ENCODE measurements around the gene SLC9A9.

Gene SLC9A9

GRCh38 chr3:143495527-143495926, 352.7 kb downstream of the SLC9A9 start:
- no peaks in the 10 kb centered on the region for H3K9me3 ChIP-seq
- no peak for TF ChIP-seq Cebpa-rat (IDR thresholded peaks at IDR 0.05)
- H3K36me3 ChIP-seq = no peaks in the 10 kb centered on the region
- no peaks in the 10 kb centered on the region for H4K20me1 ChIP-seq
- no peaks in the 10 kb centered on the region for H3K4me1 ChIP-seq
- no peaks in the 10 kb centered on the region for H3K27me3 ChIP-seq
- H3K9ac ChIP-seq = no peak overlapping the region
- no peak overlapping the region for H3K4me3 ChIP-seq
- H3K4me2 ChIP-seq = no peak overlapping the region
- no peak overlapping the region for H3K27ac ChIP-seq

- no peaks in the 10 kb centered on the region for H3K4me1 ChIP-seq
- H3K9ac ChIP-seq = no peak overlapping the region
- no peak overlapping the region for H3K4me3 ChIP-seq
- no peak for TF ChIP-seq Cebpa-rat (IDR thresholded peaks at IDR 0.05)
- no peaks in the 10 kb centered on the region for H3K27me3 ChIP-seq
- no peak overlapping the region for H3K4me2 ChIP-seq
- no peaks in the 10 kb centered on the region for H3K36me3 ChIP-seq
- no peaks in the 10 kb centered on the region for H3K9me3 ChIP-seq
- no peaks in the 10 kb centered on the region for H4K20me1 ChIP-seq
- no peak overlapping the region for H3K27ac ChIP-seq
Observed at GRCh38 chr3:143486611-143487010, 361.7 kb downstream of the SLC9A9 start.

DNA sequence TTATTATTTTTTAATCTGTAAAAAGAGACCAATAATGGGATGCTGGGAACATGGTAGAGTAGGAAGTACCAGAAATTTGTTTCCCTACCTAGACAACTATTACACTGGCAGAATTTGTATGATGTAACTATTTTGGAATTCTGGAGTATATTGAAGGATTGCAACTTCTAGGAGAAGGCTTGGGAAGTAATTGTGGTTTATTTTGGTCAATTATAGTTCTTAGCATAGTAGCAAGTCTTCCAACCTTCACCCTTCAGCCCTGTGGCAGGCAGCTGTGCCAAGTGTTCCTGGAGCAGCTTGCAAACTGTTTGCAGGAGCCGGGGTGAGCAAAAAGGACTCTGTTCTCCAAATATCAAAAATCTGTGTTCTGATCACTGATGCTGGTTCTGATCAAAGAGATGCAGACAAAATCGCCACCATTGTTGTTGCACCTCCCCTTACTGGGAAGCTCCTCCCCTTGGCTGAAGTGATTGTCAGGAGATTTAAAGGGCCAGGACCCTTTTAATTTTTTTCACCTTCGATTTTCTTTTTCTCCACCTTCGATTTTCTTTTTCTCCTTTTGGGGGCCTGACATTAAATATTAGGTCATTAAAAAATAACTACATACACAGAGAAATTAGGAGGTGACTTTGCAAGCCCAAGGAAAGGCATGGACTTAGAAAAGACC, 363.3 kb downstream of the SLC9A9 start:
- no peak overlapping the region for H3K27ac ChIP-seq
- H3K4me1 ChIP-seq = no peaks in the 10 kb centered on the region
- H3K9me3 ChIP-seq = no peaks in the 10 kb centered on the region
- no peak overlapping the region for H3K4me3 ChIP-seq
- H3K27me3 ChIP-seq = no peaks in the 10 kb centered on the region
- H3K9ac ChIP-seq = no peak overlapping the region
- H3K4me2 ChIP-seq = no peak overlapping the region
- TF ChIP-seq Cebpa-rat (IDR thresholded peaks at IDR 0.05) = no peak
- no peaks in the 10 kb centered on the region for H3K36me3 ChIP-seq
- H4K20me1 ChIP-seq = no peaks in the 10 kb centered on the region

GRCh38 chr3:143483214-143483613, 365.1 kb downstream of the SLC9A9 start:
- Histone ChIP-seq H3K27me3 (no peaks in the 10 kb centered on the region), H3K27ac (no peak overlapping the region), H3K4me2 (no peak overlapping the region), H3K36me3 (no peaks in the 10 kb centered on the region), H3K4me3 (no peak overlapping the region), H3K9ac (no peak overlapping the region), H3K4me1 (no peaks in the 10 kb centered on the region), H3K9me3 (no peaks in the 10 kb centered on the region), H4K20me1 (no peaks in the 10 kb centered on the region)
- no peak for TF ChIP-seq Cebpa-rat (IDR thresholded peaks at IDR 0.05)

DNA sequence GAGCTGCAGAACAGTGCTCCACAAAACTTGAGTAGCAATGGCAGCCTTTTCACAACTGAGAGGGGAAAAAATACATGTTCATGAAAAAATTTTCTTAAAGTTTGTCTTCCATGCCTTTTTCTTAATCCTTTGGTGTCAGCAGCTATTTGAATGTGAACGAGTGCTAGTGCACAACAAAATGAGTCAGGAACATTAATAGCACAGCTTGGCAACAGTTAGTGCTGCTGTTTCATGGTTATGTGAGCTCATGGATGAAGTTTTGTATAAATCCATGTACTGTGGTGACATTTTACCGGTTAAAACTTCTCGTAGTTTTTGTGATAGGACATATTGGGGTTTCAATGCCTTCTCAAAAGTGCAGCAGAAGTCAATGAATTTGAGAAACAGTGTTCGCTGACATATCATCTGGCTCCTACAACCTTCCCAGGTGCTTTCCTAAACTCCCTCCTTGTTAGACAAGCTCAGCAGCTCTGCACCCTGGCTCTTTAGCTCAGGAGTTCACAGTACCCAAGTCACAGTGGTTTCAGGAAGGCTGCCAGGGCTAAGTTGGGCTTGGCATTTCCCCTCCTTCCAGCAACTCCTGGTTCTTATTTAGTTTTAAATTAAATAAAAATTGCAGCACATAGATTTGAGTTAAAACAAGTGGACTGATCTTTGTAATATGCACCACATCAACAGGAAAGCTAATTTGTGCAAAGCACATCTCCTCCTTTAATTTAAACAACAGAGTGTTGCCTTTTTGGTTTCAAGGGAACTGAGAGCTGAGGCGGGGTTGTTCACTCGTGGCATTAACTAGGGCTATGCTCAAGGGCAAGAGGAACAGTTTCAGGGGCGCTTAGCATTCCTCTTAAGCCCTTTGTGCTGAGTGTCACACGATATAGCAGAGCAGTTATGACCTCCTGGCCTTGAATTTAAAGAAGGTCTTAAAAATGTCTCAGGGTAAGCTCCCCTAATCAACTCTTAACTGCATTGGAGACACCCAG, 365.9 kb downstream of the SLC9A9 start:
- Histone ChIP-seq H3K4me3 (no peak overlapping the region), H3K9me3 (no peaks in the 10 kb centered on the region), H3K27me3 (no peaks in the 10 kb centered on the region), H3K27ac (no peak overlapping the region), H3K4me1 (no peaks in the 10 kb centered on the region), H3K4me2 (no peak overlapping the region), H3K9ac (no peak overlapping the region), H3K36me3 (no peaks in the 10 kb centered on the region), H4K20me1 (no peaks in the 10 kb centered on the region)
- no peak for TF ChIP-seq Cebpa-rat (IDR thresholded peaks at IDR 0.05)

DNA sequence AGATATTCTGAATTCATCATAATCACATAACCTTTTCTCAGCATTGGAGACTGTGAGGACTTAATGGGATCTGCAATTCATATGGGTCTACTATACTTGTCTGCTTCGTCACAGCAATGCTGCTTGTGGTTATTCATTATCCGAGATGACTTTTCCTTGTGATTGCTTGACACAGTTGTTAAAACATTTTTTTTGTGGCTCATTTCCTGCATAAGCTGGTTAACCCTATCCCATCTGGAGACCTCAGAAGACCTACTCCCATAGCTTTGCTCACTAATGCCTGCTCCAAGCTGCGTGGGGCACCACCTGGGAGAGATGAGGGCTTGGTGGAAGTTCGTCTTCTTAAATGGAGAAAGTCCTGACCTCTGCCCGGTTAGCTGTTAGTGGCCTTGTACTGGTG, 367.9 kb downstream of the SLC9A9 start:
- H4K20me1 ChIP-seq = no peaks in the 10 kb centered on the region
- no peaks in the 10 kb centered on the region for H3K9me3 ChIP-seq
- no peaks in the 10 kb centered on the region for H3K36me3 ChIP-seq
- H3K27ac ChIP-seq = no peak overlapping the region
- no peak for TF ChIP-seq Cebpa-rat (IDR thresholded peaks at IDR 0.05)
- H3K4me3 ChIP-seq = no peak overlapping the region
- no peaks in the 10 kb centered on the region for H3K4me1 ChIP-seq
- no peak overlapping the region for H3K4me2 ChIP-seq
- H3K27me3 ChIP-seq = no peaks in the 10 kb centered on the region
- no peak overlapping the region for H3K9ac ChIP-seq

DNA sequence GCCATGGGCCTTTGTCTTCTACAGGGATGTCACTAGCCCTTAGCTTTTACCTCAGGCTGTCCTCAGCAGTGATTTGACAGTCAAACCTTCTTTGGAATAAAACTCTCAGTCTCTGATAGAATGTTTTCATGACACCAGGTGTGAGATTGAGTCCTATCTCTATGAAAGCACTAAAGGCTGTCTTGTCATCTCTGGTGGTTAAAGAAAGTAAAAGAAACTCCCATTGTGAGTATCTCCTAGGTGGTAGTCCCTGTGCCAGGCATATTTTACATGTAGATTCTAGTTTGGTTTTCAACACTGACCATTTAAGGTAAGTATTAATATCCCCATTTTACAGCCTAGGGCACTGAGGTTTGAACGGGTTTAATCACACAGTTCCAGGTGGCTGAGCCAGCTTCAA, 368.5 kb downstream of the SLC9A9 start:
- Histone ChIP-seq H3K4me1 (no peaks in the 10 kb centered on the region), H3K27ac (no peak overlapping the region), H3K9me3 (no peaks in the 10 kb centered on the region), H3K4me3 (no peak overlapping the region), H3K36me3 (no peaks in the 10 kb centered on the region), H4K20me1 (no peaks in the 10 kb centered on the region), H3K9ac (no peak overlapping the region), H3K27me3 (no peaks in the 10 kb centered on the region), H3K4me2 (no peak overlapping the region)
- TF ChIP-seq Cebpa-rat (IDR thresholded peaks at IDR 0.05) = no peak

GRCh38 chr3:143478115-143478693, 370.1 kb downstream of the SLC9A9 start:
- Histone ChIP-seq H3K36me3 (no peaks in the 10 kb centered on the region), H3K4me3 (no peak overlapping the region), H3K9ac (no peak overlapping the region), H3K4me1 (no peaks in the 10 kb centered on the region), H3K9me3 (no peaks in the 10 kb centered on the region), H3K4me2 (no peak overlapping the region; the same call in 1 of the 2 replicates), H3K27ac (no peak overlapping the region), H3K27me3 (no peaks in the 10 kb centered on the region), H4K20me1 (no peaks in the 10 kb centered on the region)
- TF ChIP-seq Cebpa-rat (IDR thresholded peaks at IDR 0.05) = no peak

- H3K27ac ChIP-seq = no peak overlapping the region
- no peak overlapping the region for H3K9ac ChIP-seq
- H4K20me1 ChIP-seq = no peaks in the 10 kb centered on the region
- no peaks in the 10 kb centered on the region for H3K9me3 ChIP-seq
- no peaks in the 10 kb centered on the region for H3K36me3 ChIP-seq
- peaks cover 3% of the 10 kb centered on the region for H3K4me1 ChIP-seq
- H3K4me3 ChIP-seq = no peak overlapping the region
- H3K4me2 ChIP-seq = no peak overlapping the region
- no peaks in the 10 kb centered on the region for H3K27me3 ChIP-seq
- TF ChIP-seq Cebpa-rat (IDR thresholded peaks at IDR 0.05) = no peak
Observed at GRCh38 chr3:143476965-143477640, 371.2 kb downstream of the SLC9A9 start.
